Panc1 (cell line): ENCODE results near the gene MED25. TPM values are rescaled to one million over a fixed set of nuclear protein-coding genes. Genes with fewer than 3 reads are reported as not detected.

Experiments used
- ATAC-seq: fragments of 200-7000 bp; cut with Tn5 transposase; 2 replicates; pipeline ENCODE4 v1.9.1; 2020; ENCODE audit warnings: mild to moderate bottlenecking, moderate library complexity
- BruUV-seq: library from RNA; stranded (reverse); fragments of 400-500 nt; replicated peaks from 2 replicates; lab custom pipeline; 2021; lab: Mats Ljungman, UMichigan
- CTCF ChIA-PET: fragments of 300-600 bp; sonication (Branson Sonifier 250); formaldehyde crosslinking; loops from one replicate; lab custom pipeline; 2022; ENCODE audit warnings: antibody characterized with exemption; lab: Charles Lee
- POLR2A ChIA-PET: fragments of 300-600 bp; sonication (Branson Sonifier 250); formaldehyde crosslinking; loops from one replicate; lab custom pipeline; 2022; ENCODE audit warnings: antibody characterized with exemption; lab: Charles Lee
- DNase-seq: peaks from one replicate; pipeline ENCODE4 v3.0.0-alpha.2; 2010; ENCODE audit warnings: low read depth, low spot score
- H3K27ac ChIP-seq: 2 replicates; pipeline ENCODE4 v1.5.1; 2011; ENCODE audit warnings: mild to moderate bottlenecking, low read length, inconsistent platforms
- H3K27me3 ChIP-seq: fragments of 200-500 bp; sonication (Bioruptor generic); 2 replicates; pipeline ENCODE4 v1.6.0; 2014; ENCODE audit warnings: low read length, inconsistent platforms; ENCODE audit not compliant: control insufficient read depth, insufficient read depth
- H3K36me3 ChIP-seq: fragments of 200-500 bp; sonication (Bioruptor generic); 2 replicates; pipeline ENCODE4 v1.5.1; 2014; ENCODE audit warnings: inconsistent platforms, mild to moderate bottlenecking, low read length, moderate library complexity; ENCODE audit not compliant: control insufficient read depth, insufficient read depth
- H3K4me1 ChIP-seq: 2 replicates; pipeline ENCODE4 v1.5.1; 2011; ENCODE audit warnings: inconsistent platforms, mild to moderate bottlenecking, low read length, moderate library complexity; ENCODE audit not compliant: control insufficient read depth, insufficient read depth
- H3K4me3 ChIP-seq, 2 experiments: 2 replicates each; pipeline ENCODE4 v1.5.1; 2011 to 2012; ENCODE audit warnings: low read depth in 2 of 2, low read length in 2 of 2, mild to moderate bottlenecking in 2 of 2, inconsistent platforms in 1 of 2, moderate library complexity in 1 of 2
- H3K9me3 ChIP-seq: fragments of 200-500 bp; sonication (Bioruptor generic); 2 replicates; pipeline ENCODE4 v1.5.1; 2014; ENCODE audit warnings: low read depth, mild to moderate bottlenecking, inconsistent platforms, low read length, moderate library complexity; ENCODE audit not compliant: control insufficient read depth, insufficient read depth
- POLR2AphosphoS5 ChIP-seq: IDR thresholded peaks from 2 replicates; pipeline ENCODE4 v1.6.1; 2012; ENCODE audit warnings: mild to moderate bottlenecking, low read depth, low read length, moderate library complexity
- SIN3A ChIP-seq: IDR thresholded peaks from 2 replicates; pipeline ENCODE4 v1.6.1; 2012; ENCODE audit warnings: low read depth, mild to moderate bottlenecking, low read length, moderate library complexity, borderline replicate concordance; ENCODE audit not compliant: insufficient read depth
- TCF7L2 ChIP-seq: IDR thresholded peaks from 2 replicates; pipeline ENCODE4 v1.6.1; 2011; ENCODE audit warnings: mild to moderate bottlenecking, low read depth, low read length, inconsistent platforms
- in situ Hi-C: cut with HindIII; loops from 2 replicates; pipeline ENCODE4 v1.10.0; 2016; ENCODE audit warnings: low sequenced_read_pairs, low pct_unique_long_range_greater_than_20kb
- intact Hi-C: fragments of 100-400 bp; cut with micrococcal nuclease; formaldehyde crosslinking; loops from one replicate; pipeline ENCODE4 v1.10.0; 2022; ENCODE audit not compliant: unreplicated experiment
- total RNA-seq: library from RNA; stranded (reverse); gene quantifications from one replicate; pipeline ENCODE4 v1.2.1, GENCODE V29; 2021; ENCODE audit not compliant: unreplicated experiment
- TF ChIP-seq, protein P1 (sequence below): fragments of 450-650 bp; IDR thresholded peaks from 2 replicates; pipeline ENCODE4 v1.5.1; 2017; ENCODE audit warnings: mild to moderate bottlenecking
- TF ChIP-seq, protein P2 (sequence below), 2 experiments: IDR thresholded peaks; 2 replicates each; pipeline ENCODE4 v1.6.1; 2011 to 2012; ENCODE audit warnings: low read depth in 2 of 2, control low read depth in 1 of 2, low read length in 1 of 2, mild to moderate bottlenecking in 1 of 2, moderate library complexity in 1 of 2; ENCODE audit not compliant: insufficient read depth in 1 of 2

Gene MED25
- total RNA-seq, 1 experiment from 2014 or later, result 52.4 TPM

DNA sequence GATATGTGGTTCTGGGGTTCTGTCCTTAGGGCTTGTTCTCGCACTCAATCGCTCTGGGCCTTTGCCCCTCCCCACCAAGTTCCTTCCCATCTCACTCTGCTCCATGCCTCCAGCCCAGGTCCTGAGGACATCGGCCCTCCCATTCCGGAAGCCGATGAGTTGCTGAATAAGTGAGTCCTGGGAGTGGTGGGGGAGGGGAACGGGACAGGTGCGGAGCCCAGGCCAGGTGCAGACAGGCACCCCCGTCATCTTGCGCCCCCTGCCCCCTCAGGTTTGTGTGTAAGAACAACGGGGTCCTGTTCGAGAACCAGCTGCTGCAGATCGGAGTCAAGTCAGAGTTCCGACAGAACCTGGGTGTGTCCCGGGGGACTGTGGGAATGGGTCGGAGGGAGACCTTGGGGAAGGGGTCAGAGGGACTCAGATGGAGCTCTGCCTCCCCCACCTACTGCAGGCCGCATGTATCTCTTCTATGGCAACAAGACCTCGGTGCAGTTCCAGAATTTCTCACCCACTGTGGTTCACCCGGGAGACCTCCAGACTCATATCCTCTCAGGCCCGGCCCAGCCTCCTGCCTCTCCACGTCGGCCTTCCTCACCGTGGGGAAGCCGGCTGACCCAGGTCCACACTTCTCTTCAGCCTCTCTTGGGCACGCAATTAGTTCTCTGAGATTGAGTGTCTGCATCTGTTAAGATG is 15.1 kb upstream of the MED25 start:
- Histone ChIP-seq H3K36me3 (no peaks in the 10 kb centered on the region), H3K9me3 (no peaks in the 10 kb centered on the region), H3K27ac (no peak overlapping the region), H3K4me3 (no peak overlapping the region), H3K4me1 (no peaks in the 10 kb centered on the region), H3K27me3 (no peaks in the 10 kb centered on the region)
- ChIA-PET CTCF (no interaction called here), POLR2A (no interaction called here)
- TF ChIP-seq, protein P1, sequence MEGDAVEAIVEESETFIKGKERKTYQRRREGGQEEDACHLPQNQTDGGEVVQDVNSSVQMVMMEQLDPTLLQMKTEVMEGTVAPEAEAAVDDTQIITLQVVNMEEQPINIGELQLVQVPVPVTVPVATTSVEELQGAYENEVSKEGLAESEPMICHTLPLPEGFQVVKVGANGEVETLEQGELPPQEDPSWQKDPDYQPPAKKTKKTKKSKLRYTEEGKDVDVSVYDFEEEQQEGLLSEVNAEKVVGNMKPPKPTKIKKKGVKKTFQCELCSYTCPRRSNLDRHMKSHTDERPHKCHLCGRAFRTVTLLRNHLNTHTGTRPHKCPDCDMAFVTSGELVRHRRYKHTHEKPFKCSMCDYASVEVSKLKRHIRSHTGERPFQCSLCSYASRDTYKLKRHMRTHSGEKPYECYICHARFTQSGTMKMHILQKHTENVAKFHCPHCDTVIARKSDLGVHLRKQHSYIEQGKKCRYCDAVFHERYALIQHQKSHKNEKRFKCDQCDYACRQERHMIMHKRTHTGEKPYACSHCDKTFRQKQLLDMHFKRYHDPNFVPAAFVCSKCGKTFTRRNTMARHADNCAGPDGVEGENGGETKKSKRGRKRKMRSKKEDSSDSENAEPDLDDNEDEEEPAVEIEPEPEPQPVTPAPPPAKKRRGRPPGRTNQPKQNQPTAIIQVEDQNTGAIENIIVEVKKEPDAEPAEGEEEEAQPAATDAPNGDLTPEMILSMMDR, result no peak
- TF ChIP-seq SIN3A, result no peak
- TF ChIP-seq POLR2AphosphoS5, result no peak
- TF ChIP-seq, protein P2, sequence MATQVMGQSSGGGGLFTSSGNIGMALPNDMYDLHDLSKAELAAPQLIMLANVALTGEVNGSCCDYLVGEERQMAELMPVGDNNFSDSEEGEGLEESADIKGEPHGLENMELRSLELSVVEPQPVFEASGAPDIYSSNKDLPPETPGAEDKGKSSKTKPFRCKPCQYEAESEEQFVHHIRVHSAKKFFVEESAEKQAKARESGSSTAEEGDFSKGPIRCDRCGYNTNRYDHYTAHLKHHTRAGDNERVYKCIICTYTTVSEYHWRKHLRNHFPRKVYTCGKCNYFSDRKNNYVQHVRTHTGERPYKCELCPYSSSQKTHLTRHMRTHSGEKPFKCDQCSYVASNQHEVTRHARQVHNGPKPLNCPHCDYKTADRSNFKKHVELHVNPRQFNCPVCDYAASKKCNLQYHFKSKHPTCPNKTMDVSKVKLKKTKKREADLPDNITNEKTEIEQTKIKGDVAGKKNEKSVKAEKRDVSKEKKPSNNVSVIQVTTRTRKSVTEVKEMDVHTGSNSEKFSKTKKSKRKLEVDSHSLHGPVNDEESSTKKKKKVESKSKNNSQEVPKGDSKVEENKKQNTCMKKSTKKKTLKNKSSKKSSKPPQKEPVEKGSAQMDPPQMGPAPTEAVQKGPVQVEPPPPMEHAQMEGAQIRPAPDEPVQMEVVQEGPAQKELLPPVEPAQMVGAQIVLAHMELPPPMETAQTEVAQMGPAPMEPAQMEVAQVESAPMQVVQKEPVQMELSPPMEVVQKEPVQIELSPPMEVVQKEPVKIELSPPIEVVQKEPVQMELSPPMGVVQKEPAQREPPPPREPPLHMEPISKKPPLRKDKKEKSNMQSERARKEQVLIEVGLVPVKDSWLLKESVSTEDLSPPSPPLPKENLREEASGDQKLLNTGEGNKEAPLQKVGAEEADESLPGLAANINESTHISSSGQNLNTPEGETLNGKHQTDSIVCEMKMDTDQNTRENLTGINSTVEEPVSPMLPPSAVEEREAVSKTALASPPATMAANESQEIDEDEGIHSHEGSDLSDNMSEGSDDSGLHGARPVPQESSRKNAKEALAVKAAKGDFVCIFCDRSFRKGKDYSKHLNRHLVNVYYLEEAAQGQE (IDR thresholded peaks at IDR 0.05; ENCODE audit: insufficient read depth in 1 of 2, low read depth in 2 of 2, low read length in 1 of 2), result no peak
- no peak for TF ChIP-seq TCF7L2
- in situ Hi-C loops (no loop called here), intact Hi-C loops (no loop called here)
- BruUV-seq, result no TSS peak
- ATAC-seq, result no peak
- DNase-seq, result no peak

DNA sequence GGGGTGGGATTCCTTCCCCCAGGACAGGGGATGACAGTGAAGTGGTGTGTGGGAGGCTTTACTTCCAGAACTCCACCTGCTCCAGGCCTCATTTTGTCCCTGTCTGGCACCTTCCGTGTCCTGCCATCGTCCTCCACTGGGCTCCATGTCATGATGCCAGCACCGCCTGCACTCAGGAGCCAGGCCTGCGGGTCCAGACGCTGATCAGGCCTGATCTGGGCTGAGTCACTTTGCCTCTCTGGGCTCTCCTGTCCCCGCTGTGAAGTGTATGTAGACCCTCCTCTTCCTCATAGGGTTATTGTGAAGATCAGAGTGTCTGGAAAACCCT is 14.6 kb upstream of the MED25 start:
- H3K36me3 ChIP-seq, result no peaks in the 10 kb centered on the region
- no TSS peak for BruUV-seq
- no peak overlapping the region for H3K4me3 ChIP-seq
- TF ChIP-seq, protein P2 (IDR thresholded peaks at IDR 0.05; ENCODE audit: insufficient read depth in 1 of 2, low read depth in 2 of 2, low read length in 1 of 2), result no peak
- no peak for TF ChIP-seq TCF7L2
- TF ChIP-seq POLR2AphosphoS5, result no peak
- TF ChIP-seq, protein P1, result no peak
- no peak for TF ChIP-seq SIN3A
- H3K4me1 ChIP-seq, result no peaks in the 10 kb centered on the region
- H3K9me3 ChIP-seq, result no peaks in the 10 kb centered on the region
- no peak overlapping the region for H3K27ac ChIP-seq
- no peaks in the 10 kb centered on the region for H3K27me3 ChIP-seq
- POLR2A ChIA-PET, result no interaction called here
- CTCF ChIA-PET, result no interaction called here
- in situ Hi-C loops (no loop called here), intact Hi-C loops (no loop called here)
- ATAC-seq, result no peak
- DNase-seq, result no peak
